Endothelial cell of umbilical vein (primary cell): Measurements from ENCODE around the gene ZFYVE28. TPM values are rescaled to one million over a fixed set of nuclear protein-coding genes. Genes with fewer than 3 reads are reported as not detected.

ENCODE experiments used
- BruUV-seq: library from RNA; stranded (reverse); fragments of 400-500 nt; replicated peaks from 2 replicates; lab custom pipeline; 2021; lab: Mats Ljungman, UMichigan
- CTCF ChIA-PET: fragments of 300-600, 350-600 bp; sonication (Branson Sonifier 250); formaldehyde crosslinking; loops from one replicate; lab custom pipeline; 2021; ENCODE audit warnings: antibody characterized with exemption, inconsistent platforms; lab: Charles Lee
- POLR2A ChIA-PET: fragments of 300-600, 350-600 bp; sonication (Branson Sonifier 250); formaldehyde crosslinking; loops from one replicate; lab custom pipeline; 2021; ENCODE audit warnings: antibody characterized with exemption, inconsistent platforms; lab: Charles Lee
- DNase-seq: peaks from one replicate; pipeline ENCODE4 v3.0.0-alpha.2; 2011; ENCODE audit warnings: low read depth, low spot score
- FAIRE-seq: peaks from 2 replicates; lab custom pipeline; 2011; peaks lifted over from hg19 to GRCh38; lab: Jason Lieb, UNC
- H2AFZ ChIP-seq: 2 replicates; pipeline ENCODE4 v1.6.0; 2012; ENCODE audit warnings: low read depth, low read length, control low read depth, inconsistent platforms
- H3K27ac ChIP-seq: 2 replicates; pipeline ENCODE4 v1.5.1; 2011; ENCODE audit warnings: low read depth, mild to moderate bottlenecking, control low read depth, low read length, moderate library complexity; ENCODE audit not compliant: insufficient read depth
- H3K27me3 ChIP-seq, 2 experiments: 2 replicates each; pipeline versions ENCODE4 v1.6.0 to v1.6.1; 2011; ENCODE audit warnings: low read length in 2 of 2, mixed read lengths in 1 of 2; ENCODE audit not compliant: control insufficient read depth in 2 of 2, insufficient read depth in 2 of 2
- H3K36me3 ChIP-seq, 2 experiments: 2 replicates in 1 of 2; 3 replicates in 1 of 2; pipeline ENCODE4 v1.5.1; 2011; ENCODE audit warnings: low read length in 2 of 2, mild to moderate bottlenecking in 1 of 2, moderate library complexity in 1 of 2; ENCODE audit not compliant: control insufficient read depth in 2 of 2, insufficient read depth in 2 of 2; ENCODE audit errors: extremely low read depth in 1 of 2
- H3K4me1 ChIP-seq: 3 replicates; pipeline ENCODE4 v1.5.1; 2011; ENCODE audit warnings: mild to moderate bottlenecking, low read length; ENCODE audit not compliant: control insufficient read depth, insufficient read depth; ENCODE audit errors: extremely low read depth
- H3K4me2 ChIP-seq: 2 replicates; pipeline ENCODE4 v1.6.1; 2011; ENCODE audit warnings: low read length, control low read depth, mixed read lengths; ENCODE audit not compliant: insufficient read depth
- H3K4me3 ChIP-seq, 3 experiments: fragments of 200-600 bp in 1 of 3; sonication (generic), shearing (Covaris generic) in 1 of 3; replicated peaks in 1 of 3; 2 replicates each; pipeline ENCODE4 v1.5.1; 2011 to 2016; ENCODE audit warnings: control low read depth in 3 of 3, low read length in 3 of 3, mild to moderate bottlenecking in 2 of 3, inconsistent platforms in 1 of 3, low read depth in 1 of 3, moderate library complexity in 1 of 3; ENCODE audit not compliant: insufficient read depth in 1 of 3
- H3K79me2 ChIP-seq: 2 replicates; pipeline ENCODE4 v1.6.0; 2012; ENCODE audit warnings: low read length, inconsistent platforms; ENCODE audit not compliant: control insufficient read depth, insufficient read depth
- H3K9ac ChIP-seq: replicated peaks from 2 replicates; pipeline ENCODE3; 2011; ENCODE audit warnings: low read length, control low read depth; ENCODE audit not compliant: insufficient read depth; ENCODE audit errors: extremely low read depth
- H3K9me1 ChIP-seq: replicated peaks from 3 replicates; pipeline ENCODE4 v1.6.0; 2011; ENCODE audit warnings: mild to moderate bottlenecking, low read length; ENCODE audit not compliant: control insufficient read depth, insufficient read depth; ENCODE audit errors: extremely low read depth
- H3K9me3 ChIP-seq: replicated peaks from 2 replicates; pipeline ENCODE4 v1.5.1; 2012; ENCODE audit warnings: low read length, inconsistent platforms; ENCODE audit not compliant: control insufficient read depth, insufficient read depth
- H4K20me1 ChIP-seq: replicated peaks from 2 replicates; pipeline ENCODE3; 2011; ENCODE audit warnings: mild to moderate bottlenecking, low read length; ENCODE audit not compliant: control insufficient read depth, insufficient read depth; ENCODE audit errors: extremely low read depth
- EZH2 ChIP-seq: IDR thresholded peaks from 2 replicates; pipeline ENCODE4 v1.6.1; 2012; ENCODE audit warnings: borderline replicate concordance, low read depth, mild to moderate bottlenecking, moderate library complexity, low read length, inconsistent platforms; ENCODE audit not compliant: severe bottlenecking
- FOS ChIP-seq: IDR thresholded peaks from 2 replicates; pipeline ENCODE4 v1.6.1; 2011; ENCODE audit warnings: mild to moderate bottlenecking, low read length, moderate library complexity, borderline replicate concordance; ENCODE audit not compliant: insufficient read depth
- GATA2 ChIP-seq: IDR thresholded peaks from 2 replicates; pipeline ENCODE4 v1.7.0; 2011; ENCODE audit warnings: low read depth, mild to moderate bottlenecking, moderate library complexity, mixed read lengths, low read length; ENCODE audit not compliant: insufficient read length, insufficient read depth
- JUN ChIP-seq: IDR thresholded peaks from 2 replicates; pipeline ENCODE4 v1.6.1; 2011; ENCODE audit warnings: borderline replicate concordance, low read depth; ENCODE audit not compliant: insufficient read length, insufficient read depth
- MYC ChIP-seq: IDR thresholded peaks from one replicate; pipeline ENCODE4 v1.6.1; 2011; ENCODE audit warnings: mild to moderate bottlenecking, low read depth, low read length
- POLR2A ChIP-seq: IDR thresholded peaks from 2 replicates; pipeline ENCODE4 v1.6.1; 2012; ENCODE audit warnings: low read depth, mild to moderate bottlenecking, control low read depth, low read length
- POLR2AphosphoS5 ChIP-seq: IDR thresholded peaks from 2 replicates; pipeline ENCODE4 v1.6.1; 2012; ENCODE audit warnings: low read depth, mild to moderate bottlenecking, control low read depth, low read length, moderate library complexity; ENCODE audit not compliant: insufficient read depth
- dilution Hi-C: fragments of 300-500 bp; cut with MboI; formaldehyde crosslinking; loops from one replicate; pipeline ENCODE4 v1.15.0; 2019; ENCODE audit warnings: low sequenced_read_pairs; ENCODE audit not compliant: extremely low pct_ligation_motif_present
- intact Hi-C: fragments of 100-400 bp; cut with micrococcal nuclease; formaldehyde crosslinking; loops from one replicate; pipeline ENCODE4 v1.10.0; 2022
- polyA plus RNA-seq, 4 experiments: library from polyadenylated mRNA; depleted of rRNA in 3 of 4; stranded (reverse) in 3 of 4; unstranded in 1 of 4; fragments of >200 nt; gene quantifications; 2 replicates each; pipeline versions ENCODE4 v1.2.1 to v1.2.3, GENCODE V29; 2011 to 2012; ENCODE audit warnings: missing spikeins in 1 of 4
- total RNA-seq: library from RNA; stranded (reverse); gene quantifications from 2 replicates; pipeline ENCODE4 v1.2.3, GENCODE V29; 2021
- TF ChIP-seq, protein P1 (sequence below), 2 donors: IDR thresholded peaks; 1 replicate in 1 of 2; 2 replicates in 1 of 2; pipeline ENCODE4 v1.5.1; 2011; ENCODE audit warnings: low read length in 2 of 2, mild to moderate bottlenecking in 2 of 2, moderate library complexity in 2 of 2, control low read depth in 1 of 2, inconsistent platforms in 1 of 2, low read depth in 1 of 2; ENCODE audit not compliant: insufficient read depth in 1 of 2; ENCODE audit errors: extremely low read depth in 1 of 2
- TF ChIP-seq, protein P2 (sequence below): IDR thresholded peaks from 2 replicates; pipeline ENCODE4 v1.6.1; 2011; ENCODE audit not compliant: insufficient read depth, insufficient read length

Gene ZFYVE28
- total and polyA plus RNA-seq, 2 donors (not counting 3 experiments of a cell fraction or from before 2014, with no cell fraction given), result 5.8 to 7.1 TPM

DNA sequence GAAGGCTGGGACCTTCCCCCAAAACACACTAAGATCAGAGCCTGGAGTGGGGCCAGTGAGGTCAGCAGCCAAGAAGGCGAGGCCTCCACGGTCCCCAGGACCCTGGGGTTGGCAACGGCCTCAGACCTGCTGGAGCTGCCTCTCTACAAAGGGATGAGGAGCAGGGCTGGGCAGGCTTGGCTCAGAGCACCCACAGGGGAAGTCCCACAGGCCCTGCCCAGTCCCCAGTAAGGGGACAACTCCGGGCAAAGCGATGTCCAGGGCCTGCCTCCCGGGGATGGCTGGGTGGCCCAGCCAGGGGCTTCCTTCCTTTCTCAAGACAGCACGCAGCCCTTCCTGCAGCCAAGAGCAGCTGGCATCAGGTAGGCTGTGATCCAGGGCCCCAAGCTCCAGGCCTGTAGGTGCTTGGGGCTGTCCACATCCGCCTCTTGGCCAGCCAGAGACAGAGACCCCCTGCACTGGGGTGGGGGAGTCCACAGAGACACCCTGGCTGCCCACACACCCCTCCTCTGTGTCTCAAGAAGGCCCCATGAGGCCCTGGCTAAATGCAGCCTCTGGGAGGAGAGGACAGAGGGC is 162.2 kb downstream of the ZFYVE28 start:
- TF ChIP-seq JUN (no peak), MYC (no peak)
- no peak for FAIRE-seq
- Histone ChIP-seq H3K4me3 (no peak overlapping the region), H3K27ac (peak overlapping the region; percentile 15), H2AFZ (no peak overlapping the region), H3K27me3 (no peaks in the 10 kb centered on the region), H3K9me3 (no peaks in the 10 kb centered on the region), H3K9me1 (no peaks in the 10 kb centered on the region), H3K4me1 (peaks cover 21% of the 10 kb centered on the region), H3K9ac (no peak overlapping the region), H3K79me2 (peaks cover 15% of the 10 kb centered on the region), H4K20me1 (no peaks in the 10 kb centered on the region), H3K36me3 (peaks cover 2 to 41% of the 10 kb centered on the region in 2 experiments), H3K4me2 (no peak overlapping the region)
- ChIA-PET CTCF (interaction anchor here (1.0 kb wide), 1 partner anchor 36 kb away, joined by 3 read pairs; no protein-coding TSS in a partner anchor), POLR2A (no interaction called here)
- intact Hi-C loops, result no loop called here
- no TSS peak for BruUV-seq
- dilution Hi-C loops, result no loop called here
- no peak for DNase-seq

DNA sequence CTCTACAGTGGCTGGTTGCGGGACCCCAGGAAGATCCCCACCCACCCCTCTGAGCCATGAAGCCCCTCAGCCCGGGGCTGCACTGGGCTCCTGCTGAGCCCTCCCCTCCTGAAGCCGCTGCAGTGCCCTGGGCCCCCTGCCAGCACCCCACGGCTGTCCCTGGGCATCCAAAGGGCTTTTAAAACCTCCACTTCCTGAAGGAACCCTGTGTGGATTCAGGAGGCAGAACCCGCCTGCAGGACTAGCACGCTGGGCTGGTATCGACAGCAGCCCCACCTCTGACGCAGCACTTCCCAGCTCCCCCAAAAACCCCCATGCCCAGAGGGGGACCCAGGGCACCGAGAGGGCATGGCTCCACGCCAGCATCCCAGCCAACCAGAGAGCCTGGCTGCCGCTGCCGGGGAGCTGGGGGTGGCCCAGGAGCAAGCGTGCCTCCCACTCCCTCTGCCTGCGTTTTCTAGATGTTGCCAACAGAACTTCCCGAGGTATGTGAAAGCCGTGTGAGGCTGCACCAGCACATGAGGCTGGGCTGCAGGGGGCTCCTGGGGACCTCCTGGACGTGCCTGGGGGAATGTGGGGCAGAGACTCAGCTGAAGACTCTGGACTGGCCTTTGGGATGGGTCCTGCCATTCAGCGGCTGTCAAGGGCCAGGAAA is 162.8 kb downstream of the ZFYVE28 start:
- Histone ChIP-seq H3K36me3 (peaks cover 2 to 45% of the 10 kb centered on the region in 2 experiments), H3K9me3 (no peaks in the 10 kb centered on the region), H3K79me2 (peaks cover 11% of the 10 kb centered on the region), H3K4me2 (no peak overlapping the region), H3K27ac (no peak overlapping the region), H4K20me1 (no peaks in the 10 kb centered on the region), H3K4me3 (no peak overlapping the region), H3K9ac (no peak overlapping the region), H2AFZ (no peak overlapping the region), H3K27me3 (no peaks in the 10 kb centered on the region), H3K4me1 (peaks cover 19% of the 10 kb centered on the region), H3K9me1 (no peaks in the 10 kb centered on the region)
- BruUV-seq, result no TSS peak
- POLR2A ChIA-PET, result no interaction called here
- dilution Hi-C loops, result no loop called here
- no peak for DNase-seq
- CTCF ChIA-PET, result interaction anchor here (1.0 kb wide), 1 partner anchor 35 kb away, joined by 3 read pairs; no protein-coding TSS in a partner anchor
- intact Hi-C loops, result no loop called here
- no peak for FAIRE-seq
- TF ChIP-seq GATA2, result no peak
- no peak for TF ChIP-seq JUN
- no peak for TF ChIP-seq EZH2
- no peak for TF ChIP-seq FOS
- TF ChIP-seq POLR2A, result no peak
- TF ChIP-seq POLR2AphosphoS5, result no peak
- TF ChIP-seq, protein P1, sequence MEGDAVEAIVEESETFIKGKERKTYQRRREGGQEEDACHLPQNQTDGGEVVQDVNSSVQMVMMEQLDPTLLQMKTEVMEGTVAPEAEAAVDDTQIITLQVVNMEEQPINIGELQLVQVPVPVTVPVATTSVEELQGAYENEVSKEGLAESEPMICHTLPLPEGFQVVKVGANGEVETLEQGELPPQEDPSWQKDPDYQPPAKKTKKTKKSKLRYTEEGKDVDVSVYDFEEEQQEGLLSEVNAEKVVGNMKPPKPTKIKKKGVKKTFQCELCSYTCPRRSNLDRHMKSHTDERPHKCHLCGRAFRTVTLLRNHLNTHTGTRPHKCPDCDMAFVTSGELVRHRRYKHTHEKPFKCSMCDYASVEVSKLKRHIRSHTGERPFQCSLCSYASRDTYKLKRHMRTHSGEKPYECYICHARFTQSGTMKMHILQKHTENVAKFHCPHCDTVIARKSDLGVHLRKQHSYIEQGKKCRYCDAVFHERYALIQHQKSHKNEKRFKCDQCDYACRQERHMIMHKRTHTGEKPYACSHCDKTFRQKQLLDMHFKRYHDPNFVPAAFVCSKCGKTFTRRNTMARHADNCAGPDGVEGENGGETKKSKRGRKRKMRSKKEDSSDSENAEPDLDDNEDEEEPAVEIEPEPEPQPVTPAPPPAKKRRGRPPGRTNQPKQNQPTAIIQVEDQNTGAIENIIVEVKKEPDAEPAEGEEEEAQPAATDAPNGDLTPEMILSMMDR (IDR thresholded peaks at IDR 0.05; ENCODE audit: extremely low read depth in 1 of 2, insufficient read depth in 1 of 2, low read depth in 1 of 2, low read length in 2 of 2), result no peak
- TF ChIP-seq, protein P2, sequence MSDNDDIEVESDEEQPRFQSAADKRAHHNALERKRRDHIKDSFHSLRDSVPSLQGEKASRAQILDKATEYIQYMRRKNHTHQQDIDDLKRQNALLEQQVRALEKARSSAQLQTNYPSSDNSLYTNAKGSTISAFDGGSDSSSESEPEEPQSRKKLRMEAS, result no peak
- TF ChIP-seq MYC, result no peak
